22Rv1 (cell line): ENCODE measurements around the gene SH3RF3.

Experiments
- ZFX ChIP-seq: fragments of 450-650 bp; IDR thresholded peaks from 2 replicates; pipeline ENCODE4 v1.6.1; 2017; ENCODE audit warnings: antibody characterized with exemption, borderline replicate concordance
- TF ChIP-seq, protein P1 (sequence below): fragments of 450-650 bp; IDR thresholded peaks from 2 replicates; pipeline ENCODE4 v1.5.1; 2017; ENCODE audit warnings: mild to moderate bottlenecking

DNA sequence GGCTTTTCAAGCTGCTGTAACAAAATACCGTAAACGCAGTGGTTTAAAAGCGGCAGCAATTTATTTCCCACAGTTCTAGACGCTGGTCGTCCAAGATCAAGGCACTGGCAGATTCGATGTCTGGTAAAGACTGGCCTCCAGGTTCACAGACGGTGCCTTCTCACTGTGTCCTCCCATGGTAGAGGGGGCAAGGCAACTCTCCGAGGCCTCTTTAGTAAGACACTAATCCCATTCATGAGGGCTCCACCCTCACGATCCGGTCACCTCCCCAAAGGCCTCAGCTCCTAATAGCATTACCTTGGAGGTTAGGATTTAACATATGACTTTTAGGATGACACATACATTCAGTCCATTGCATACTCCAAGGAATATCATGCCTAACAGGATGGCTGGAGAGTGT is 117.2 kb downstream of the SH3RF3 start:
- TF ChIP-seq, protein P1, sequence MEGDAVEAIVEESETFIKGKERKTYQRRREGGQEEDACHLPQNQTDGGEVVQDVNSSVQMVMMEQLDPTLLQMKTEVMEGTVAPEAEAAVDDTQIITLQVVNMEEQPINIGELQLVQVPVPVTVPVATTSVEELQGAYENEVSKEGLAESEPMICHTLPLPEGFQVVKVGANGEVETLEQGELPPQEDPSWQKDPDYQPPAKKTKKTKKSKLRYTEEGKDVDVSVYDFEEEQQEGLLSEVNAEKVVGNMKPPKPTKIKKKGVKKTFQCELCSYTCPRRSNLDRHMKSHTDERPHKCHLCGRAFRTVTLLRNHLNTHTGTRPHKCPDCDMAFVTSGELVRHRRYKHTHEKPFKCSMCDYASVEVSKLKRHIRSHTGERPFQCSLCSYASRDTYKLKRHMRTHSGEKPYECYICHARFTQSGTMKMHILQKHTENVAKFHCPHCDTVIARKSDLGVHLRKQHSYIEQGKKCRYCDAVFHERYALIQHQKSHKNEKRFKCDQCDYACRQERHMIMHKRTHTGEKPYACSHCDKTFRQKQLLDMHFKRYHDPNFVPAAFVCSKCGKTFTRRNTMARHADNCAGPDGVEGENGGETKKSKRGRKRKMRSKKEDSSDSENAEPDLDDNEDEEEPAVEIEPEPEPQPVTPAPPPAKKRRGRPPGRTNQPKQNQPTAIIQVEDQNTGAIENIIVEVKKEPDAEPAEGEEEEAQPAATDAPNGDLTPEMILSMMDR: no peak
- TF ChIP-seq ZFX: no peak
